Caco-2 (cell line): ENCODE results near the gene LRRN1. TPM values are rescaled to one million over a fixed set of nuclear protein-coding genes. Genes with fewer than 3 reads are reported as not detected.

Experiments used
- BruUV-seq: library from RNA; stranded (reverse); fragments of 400-500 nt; replicated peaks from 2 replicates; lab custom pipeline; 2021; lab: Mats Ljungman, UMichigan
- CTCF ChIA-PET: fragments of 300-600 bp; sonication (Branson Sonifier 250); formaldehyde crosslinking; loops from one replicate; lab custom pipeline; 2022; ENCODE audit warnings: antibody characterized with exemption; lab: Charles Lee
- POLR2A ChIA-PET: fragments of 300-600 bp; sonication (Branson Sonifier 250); formaldehyde crosslinking; loops from one replicate; lab custom pipeline; 2022; ENCODE audit warnings: antibody characterized with exemption; lab: Charles Lee
- DNase-seq, 2 experiments: peaks; one replicate each; pipeline versions ENCODE4 v3.0.0 to v3.0.0-alpha.2; 2020 to 2022
- H3K27me3 ChIP-seq: replicated peaks from 2 replicates; pipeline ENCODE4 v1.6.0; 2011; ENCODE audit warnings: low read length; ENCODE audit not compliant: control insufficient read depth, insufficient read depth
- H3K36me3 ChIP-seq: 2 replicates; pipeline ENCODE4 v1.5.1; 2011; ENCODE audit warnings: low read length; ENCODE audit not compliant: control insufficient read depth, insufficient read depth
- H3K4me1 ChIP-seq: fragments of 250-450 bp; sonication (Bioruptor Pico); 2 replicates; pipeline ENCODE4 v1.5.1; 2020; ENCODE audit warnings: mild to moderate bottlenecking
- H3K4me3 ChIP-seq: 2 replicates; pipeline ENCODE4 v1.5.1; 2011; ENCODE audit warnings: low read depth, mild to moderate bottlenecking, control low read depth, low read length
- H3K9me3 ChIP-seq: fragments of 250-450 bp; sonication (Bioruptor Pico); 2 replicates; pipeline ENCODE4 v1.5.1; 2020; ENCODE audit warnings: mild to moderate bottlenecking, moderate library complexity
- H3K27ac Mint-ChIP-seq: one replicate; pipeline ENCODE4 v1.8.0; 2022; ENCODE audit warnings: mixed read lengths; ENCODE audit not compliant: unreplicated experiment
- H3K27me3 Mint-ChIP-seq: one replicate; pipeline ENCODE4 v1.8.0; 2022; ENCODE audit warnings: mixed read lengths; ENCODE audit not compliant: insufficient read depth, unreplicated experiment
- H3K36me3 Mint-ChIP-seq: one replicate; pipeline ENCODE4 v1.8.0; 2022; ENCODE audit warnings: mild to moderate bottlenecking, mixed read lengths; ENCODE audit not compliant: insufficient read depth, unreplicated experiment
- H3K4me1 Mint-ChIP-seq: one replicate; pipeline ENCODE4 v1.8.0; 2022; ENCODE audit warnings: low read depth, mixed read lengths; ENCODE audit not compliant: unreplicated experiment
- H3K4me3 Mint-ChIP-seq: one replicate; pipeline ENCODE4 v1.8.0; 2022; ENCODE audit warnings: mild to moderate bottlenecking, moderate library complexity, mixed read lengths; ENCODE audit not compliant: unreplicated experiment
- H3K9me3 Mint-ChIP-seq: one replicate; pipeline ENCODE4 v1.8.0; 2022; ENCODE audit warnings: mixed read lengths; ENCODE audit not compliant: unreplicated experiment
- CTCF ChIP-seq, 2 experiments: fragments of 200-600 bp in 1 of 2; IDR thresholded peaks; 1 replicate in 1 of 2; 2 replicates in 1 of 2; pipeline versions ENCODE4 v1.5.1 to v1.8.0; 2011 to 2022; ENCODE audit warnings: antibody characterized with exemption in 1 of 2, control low read depth in 1 of 2, inconsistent platforms in 1 of 2, low read depth in 1 of 2, low read length in 1 of 2, mild to moderate bottlenecking in 1 of 2, moderate library complexity in 1 of 2; ENCODE audit not compliant: insufficient read depth in 1 of 2, severe bottlenecking in 1 of 2, unreplicated experiment in 1 of 2
- intact Hi-C: fragments of 100-400 bp; cut with micrococcal nuclease; formaldehyde crosslinking; loops from one replicate; pipeline ENCODE4 v1.10.0; 2022; ENCODE audit not compliant: unreplicated experiment
- total RNA-seq: library from RNA; stranded (reverse); gene quantifications from 2 replicates; pipeline ENCODE4 v1.2.3, GENCODE V29; 2022

Gene LRRN1
- total RNA-seq, 1 experiment from 2014 or later: 0.84 TPM

- Mint-ChIP-seq H3K4me1 (no peaks in the 10 kb centered on the region), H3K27ac (no peak overlapping the region), H3K9me3 (no peaks in the 10 kb centered on the region), H3K4me3 (no peak overlapping the region), H3K36me3 (no peaks in the 10 kb centered on the region), H3K27me3 (peaks cover 8% of the 10 kb centered on the region)
- BruUV-seq: no TSS peak
- TF ChIP-seq CTCF (IDR thresholded peaks at IDR 0.05; ENCODE audit: insufficient read depth in 1 of 2, low read depth in 1 of 2, low read length in 1 of 2, severe bottlenecking in 1 of 2, unreplicated experiment in 1 of 2): no peak
- Histone ChIP-seq H3K9me3 (no peaks in the 10 kb centered on the region), H3K27me3 (no peaks in the 10 kb centered on the region; the same call in 1 of the 2 replicates), H3K4me3 (no peak overlapping the region), H3K36me3 (no peaks in the 10 kb centered on the region), H3K4me1 (no peaks in the 10 kb centered on the region)
- intact Hi-C loops: no loop called here
- ChIA-PET CTCF (no interaction called here), POLR2A (no interaction called here)
- DNase-seq: no peak
Measured at GRCh38 chr3:3806092-3806491, 6.9 kb downstream of the LRRN1 start.

DNA sequence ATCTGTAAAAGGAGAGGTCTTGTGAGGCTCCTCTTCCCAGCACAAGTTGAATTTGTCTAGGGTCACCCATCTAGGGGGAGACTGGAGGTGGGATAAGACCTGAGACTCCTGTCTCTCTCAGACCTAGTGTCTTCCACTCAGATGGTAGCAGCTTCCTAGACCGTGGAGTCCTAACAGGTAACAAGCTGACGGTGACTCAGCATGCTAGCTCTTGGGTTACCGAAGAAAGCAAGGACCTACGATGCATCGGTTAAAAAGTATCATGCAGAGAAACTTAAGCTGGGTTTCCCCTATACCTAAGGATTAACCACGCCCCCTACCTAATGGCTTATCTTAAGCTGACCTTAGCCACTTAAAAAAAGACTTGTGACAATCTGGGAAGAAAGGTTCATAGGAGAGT, 7.6 kb downstream of the LRRN1 start:
- no TSS peak for BruUV-seq
- POLR2A ChIA-PET: no interaction called here
- intact Hi-C loops: no loop called here

DNA sequence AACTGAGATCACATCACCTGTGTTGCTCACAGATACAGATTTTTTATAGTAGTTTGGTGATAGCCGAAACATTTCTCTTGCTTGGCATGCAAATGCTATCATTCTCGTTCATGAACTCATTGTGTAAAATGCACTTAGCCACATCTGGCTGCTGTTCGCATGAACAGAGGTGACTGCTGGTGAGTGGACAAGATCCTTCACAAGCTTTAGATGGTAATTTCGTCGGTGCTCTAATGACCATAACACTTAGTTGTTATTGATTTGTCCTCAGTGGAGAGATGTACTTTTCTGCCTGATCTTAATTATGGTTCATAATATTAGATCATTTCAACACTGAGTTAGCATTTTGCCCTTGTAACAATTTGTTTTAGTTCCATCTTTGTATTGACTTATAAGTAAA, 13.8 kb downstream of the LRRN1 start:
- ChIA-PET CTCF (no interaction called here), POLR2A (no interaction called here)
- Histone ChIP-seq H3K4me1 (no peaks in the 10 kb centered on the region), H3K4me3 (no peak overlapping the region), H3K9me3 (no peaks in the 10 kb centered on the region), H3K27me3 (no peaks in the 10 kb centered on the region), H3K36me3 (no peaks in the 10 kb centered on the region)
- H3K4me1 Mint-ChIP-seq: no peaks in the 10 kb centered on the region
- BruUV-seq: no TSS peak
- H3K4me3 Mint-ChIP-seq: no peak overlapping the region
- H3K36me3 Mint-ChIP-seq: no peaks in the 10 kb centered on the region
- TF ChIP-seq CTCF (IDR thresholded peaks at IDR 0.05; ENCODE audit: insufficient read depth in 1 of 2, low read depth in 1 of 2, low read length in 1 of 2, severe bottlenecking in 1 of 2, unreplicated experiment in 1 of 2): no peak
- H3K9me3 Mint-ChIP-seq: no peaks in the 10 kb centered on the region
- intact Hi-C loops: no loop called here
- peaks cover 5% of the 10 kb centered on the region for H3K27me3 Mint-ChIP-seq
- DNase-seq: no peak
- no peak overlapping the region for H3K27ac Mint-ChIP-seq

More for the DNA sequence above, 7.6 kb downstream of the LRRN1 start:
- Mint-ChIP-seq H3K27ac (no peak overlapping the region), H3K4me1 (no peaks in the 10 kb centered on the region), H3K27me3 (peaks cover 8% of the 10 kb centered on the region), H3K36me3 (no peaks in the 10 kb centered on the region), H3K4me3 (no peak overlapping the region), H3K9me3 (no peaks in the 10 kb centered on the region)
- Histone ChIP-seq H3K9me3 (no peaks in the 10 kb centered on the region), H3K4me1 (no peaks in the 10 kb centered on the region), H3K36me3 (no peaks in the 10 kb centered on the region), H3K4me3 (no peak overlapping the region), H3K27me3 (no peaks in the 10 kb centered on the region; the same call in 1 of the 2 replicates)
- CTCF ChIA-PET: interaction anchor here (0.5 kb wide), 1 partner anchor 114 kb away, joined by 5 read pairs; no protein-coding TSS in a partner anchor
- TF ChIP-seq CTCF (IDR thresholded peaks at IDR 0.05; ENCODE audit: insufficient read depth in 1 of 2, low read depth in 1 of 2, low read length in 1 of 2, severe bottlenecking in 1 of 2, unreplicated experiment in 1 of 2): no peak
- DNase-seq: no peak
